ENCODE results near the gene MAML3.

Gene MAML3

GRCh38 chr4:140046016-140046415 is 108.0 kb downstream of the MAML3 start:
- no peak for DNase-seq (ENCODE audit: low read depth in 3 of 3)

GRCh38 chr4:140044337-140044902 is 109.6 kb downstream of the MAML3 start:
- DNase-seq (ENCODE audit: low read depth in 3 of 3), result no peak

GRCh38 chr4:140042634-140043033 is 111.3 kb downstream of the MAML3 start:
- no peak for DNase-seq (ENCODE audit: low read depth in 3 of 3)

GRCh38 chr4:140038031-140038533 is 115.9 kb downstream of the MAML3 start:
- DNase-seq (ENCODE audit: low read depth in 3 of 3), result no peak

GRCh38 chr4:140037353-140038030 is 116.5 kb downstream of the MAML3 start:
- DNase-seq (ENCODE audit: low read depth in 3 of 3), result no peak

- DNase-seq (ENCODE audit: low read depth in 3 of 3), result no peak
Measured at GRCh38 chr4:140031706-140032105, 122.3 kb downstream of the MAML3 start.

- DNase-seq (ENCODE audit: low read depth in 3 of 3), result no peak
Measured at GRCh38 chr4:140031061-140031460, 122.9 kb downstream of the MAML3 start.

GRCh38 chr4:140028676-140029517 is 125.1 kb downstream of the MAML3 start:
- no peak for DNase-seq (ENCODE audit: low read depth in 3 of 3)

GRCh38 chr4:140028101-140028500 is 125.9 kb downstream of the MAML3 start:
- DNase-seq (ENCODE audit: low read depth in 3 of 3), result no peak

- no peak for DNase-seq (ENCODE audit: low read depth in 3 of 3)
Measured at GRCh38 chr4:140027101-140027500, 126.9 kb downstream of the MAML3 start.

GRCh38 chr4:140025470-140025869 is 128.5 kb downstream of the MAML3 start:
- no peak for DNase-seq (ENCODE audit: low read depth in 3 of 3)

- no peak for DNase-seq (ENCODE audit: low read depth in 3 of 3)
Measured at GRCh38 chr4:140020457-140021361, 133.3 kb downstream of the MAML3 start.

- no peak for DNase-seq (ENCODE audit: low read depth in 3 of 3)
Measured at GRCh38 chr4:140019619-140020347, 134.2 kb downstream of the MAML3 start.

- DNase-seq (ENCODE audit: low read depth in 3 of 3), result no peak
Measured at GRCh38 chr4:140018931-140019618, 134.9 kb downstream of the MAML3 start.

- DNase-seq (ENCODE audit: low read depth in 3 of 3), result no peak
Measured at GRCh38 chr4:140014284-140014683, 139.7 kb downstream of the MAML3 start.

GRCh38 chr4:140012688-140013486 is 141.1 kb downstream of the MAML3 start:
- DNase-seq (ENCODE audit: low read depth in 3 of 3), result peak; percentile 18 to 37 (median 34)

GRCh38 chr4:140005699-140006098 is 148.3 kb downstream of the MAML3 start:
- no peak for DNase-seq (ENCODE audit: low read depth in 3 of 3)

GRCh38 chr4:140004922-140005627 is 148.9 kb downstream of the MAML3 start:
- DNase-seq (ENCODE audit: low read depth in 3 of 3), result no peak

- no peak for DNase-seq (ENCODE audit: low read depth in 3 of 3)
Measured at GRCh38 chr4:140004549-140004895, 149.5 kb downstream of the MAML3 start.
